Adrenal gland (tissue), 12 donors: ENCODE measurements around the gene GABRG2. TPM values are rescaled to one million over a fixed set of nuclear protein-coding genes. Genes with fewer than 3 reads are reported as not detected.
"Not testable (repeated sequence)": the region's sequence is repeated elsewhere in the genome, so short reads cannot be mapped to it uniquely, and the experiment has no call there.

Source experiments
- DNase-seq, 7 donors: peaks; one replicate each; pipeline ENCODE4 v3.0.0-alpha.2; 2019 to 2020
- H3K27ac ChIP-seq, 5 donors: fragments of 200-600 bp; sonication (generic) in 4 of 5; 1 replicate in 3 of 5; 2 replicates in 2 of 5; pipeline versions ENCODE4 v1.5.1 to v1.8.0; 2016 to 2020; ENCODE audit warnings: mild to moderate bottlenecking in 1 of 5
- H3K27me3 ChIP-seq: fragments of 200-600 bp; 2 replicates; pipeline ENCODE4 v1.8.0; 2021
- H3K36me3 ChIP-seq, 2 donors: fragments of 200-600 bp; replicated peaks in 1 of 2; 1 replicate in 1 of 2; 2 replicates in 1 of 2; pipeline versions ENCODE4 v1.5.1 to v1.8.0; 2018 to 2022
- H3K4me1 ChIP-seq, 2 donors: fragments of 200-600 bp; replicated peaks in 1 of 2; 1 replicate in 1 of 2; 2 replicates in 1 of 2; pipeline versions ENCODE4 v1.5.1 to v1.8.0; 2018 to 2021
- H3K4me3 ChIP-seq, 4 donors: fragments of 200-600 bp; sonication (generic) in 3 of 4; one replicate each; pipeline ENCODE4 v1.5.1; 2016 to 2018
- H3K9me3 ChIP-seq, 3 donors: fragments of 200-600 bp; sonication (generic) in 1 of 3; replicated peaks in 1 of 3; 1 replicate in 2 of 3; 2 replicates in 1 of 3; pipeline versions ENCODE4 v1.5.1 to v1.8.0; 2016 to 2021
- CTCF ChIP-seq, 6 experiments: fragments of 450-650 bp in 4 of 6; fragments of 200-600 bp in 2 of 6; sonication (generic) in 1 of 6; IDR thresholded peaks; 1 replicate in 5 of 6; 2 replicates in 1 of 6; pipeline versions ENCODE4 v1.5.1 to v1.8.0; 2016 to 2021; ENCODE audit warnings: antibody characterized with exemption in 6 of 6, mild to moderate bottlenecking in 2 of 6, moderate library complexity in 1 of 6
- POLR2A ChIP-seq, 2 donors: fragments of 450-650 bp; IDR thresholded peaks; one replicate each; pipeline ENCODE4 v1.6.1; 2017; ENCODE audit warnings: antibody characterized with exemption in 2 of 2, mild to moderate bottlenecking in 2 of 2, moderate library complexity in 1 of 2
- WGBS, 4 donors: extraction: QIAGEN DNeasy Blood & Tissue Kit in 2 of 4; methylation state at CpG; one replicate each; pipeline versions ENCODE4 v1.1.5 to v1.1.7; 2013 to 2017; 5-methylcytosine and 5-hydroxymethylcytosine counted together
- intact Hi-C, 2 donors: fragments of 100-400 bp; cut with DNase I; formaldehyde crosslinking; loops; one replicate each; pipeline versions ENCODE4 v1.14.1 to v1.15.0; 2022 to 2023
- polyA plus RNA-seq, 3 donors: library from polyadenylated mRNA; stranded (reverse); fragments of 200-250 nt in 2 of 3; fragments of 350-450 nt in 1 of 3; fragmentation: Illumina TruSeq in 1 of 3; extraction: RNeasy Lipid Tissue Mini Kit (QIAGEN cat#74804) in 1 of 3; gene quantifications; one replicate each; pipeline ENCODE4 v1.2.3, GENCODE V29; 2013 to 2014
- total RNA-seq, 9 donors: library from RNA; depleted of rRNA in 4 of 9; stranded (reverse); fragments of >200 nt in 4 of 9; fragments of 120-200 nt in 1 of 9; fragmentation: NEBNext Ultra II Directional in 1 of 9; extraction: Animal tissue kit (Norgen Biotek cat#: 25700) in 1 of 9; gene quantifications; one replicate each; pipeline versions ENCODE4 v1.1.0 to v1.2.4, GENCODE V29; 2013 to 2023
- donor health status: healthy with polysubstance abuse.
- donor health status: Bipolar disorder and iron deficiency.
- donor health status: DM: yes; HTN: yes; CAD: no.
- donor health status: DM: no; HTN: no; CAD: no.
- donor health status: DM: no; HTN: no; CAD: no.
- donor health status: DM: yes; HTN: yes; CAD: no.

Gene GABRG2
- total and polyA plus RNA-seq, 12 donors = 0.11 to 11.2 (median 1.6) TPM; not detected in 3

- no peaks in the 10 kb centered on the region for H3K27me3 ChIP-seq
- TF ChIP-seq POLR2A (IDR thresholded peaks at IDR 0.05) (no peak), CTCF (IDR thresholded peaks at IDR 0.05) (no peak)
- no peaks in the 10 kb centered on the region for H3K36me3 ChIP-seq
- H3K27ac ChIP-seq = no peak overlapping the region
- WGBS, 4 donors = 41 to 52% (median 47%) methylated on average over 1 of the region's 1 CpG
- intact Hi-C loops = no loop called here
- H3K9me3 ChIP-seq = no peaks in the 10 kb centered on the region
- no peak for DNase-seq
- no peaks in the 10 kb centered on the region for H3K4me1 ChIP-seq
- H3K4me3 ChIP-seq = no peak overlapping the region
Measured at GRCh38 chr5:162047279-162047678, 20.3 kb upstream of the GABRG2 start.

GRCh38 chr5:162052676-162053075 is 14.9 kb upstream of the GABRG2 start:
- intact Hi-C loops = no loop called here
- H3K27ac ChIP-seq = no peak overlapping the region

GRCh38 chr5:162055095-162055494 is 12.5 kb upstream of the GABRG2 start:
- H3K27me3 ChIP-seq, H3K27ac ChIP-seq, DNase-seq, intact Hi-C loops, H3K4me3 ChIP-seq, H3K36me3 ChIP-seq, H3K9me3 ChIP-seq, H3K4me1 ChIP-seq: not testable (repeated sequence)
- 73 to 79% (median 77%) methylated on average over 4 of the region's 4 CpGs for WGBS, 4 donors

More at GRCh38 chr5:162052676-162053075, 14.9 kb upstream of the GABRG2 start:
- no peak overlapping the region for H3K4me3 ChIP-seq
- no peak for TF ChIP-seq POLR2A (IDR thresholded peaks at IDR 0.05)
- no peak for TF ChIP-seq CTCF (IDR thresholded peaks at IDR 0.05)
- no peaks in the 10 kb centered on the region for H3K36me3 ChIP-seq
- H3K9me3 ChIP-seq = no peaks in the 10 kb centered on the region
- DNase-seq = no peak
- H3K27me3 ChIP-seq = no peaks in the 10 kb centered on the region
- WGBS, 4 donors = 56 to 63% (median 58%) methylated on average over 3 of the region's 3 CpGs
- no peaks in the 10 kb centered on the region for H3K4me1 ChIP-seq

- no peak overlapping the region for H3K4me3 ChIP-seq
- H3K4me1 ChIP-seq = no peaks in the 10 kb centered on the region
- H3K9me3 ChIP-seq = no peaks in the 10 kb centered on the region
- intact Hi-C loops = no loop called here
- H3K36me3 ChIP-seq = no peaks in the 10 kb centered on the region
- DNase-seq = no peak
- H3K27me3 ChIP-seq = no peaks in the 10 kb centered on the region
- no peak overlapping the region for H3K27ac ChIP-seq
- WGBS, 4 donors = 2 to 5% (median 3%) methylated on average over 7 of the region's 7 CpGs
- TF ChIP-seq POLR2A (IDR thresholded peaks at IDR 0.05) (no peak), CTCF (IDR thresholded peaks at IDR 0.05) (no peak)
Measured at GRCh38 chr5:162067162-162067561, 411 bp upstream of the GABRG2 start.

- peak; percentile 20 to 57 (median 28) for DNase-seq
- Histone ChIP-seq H3K27ac (no peak overlapping the region), H3K36me3 (no peaks in the 10 kb centered on the region), H3K4me1 (no peaks in the 10 kb centered on the region), H3K4me3 (no peak overlapping the region), H3K9me3 (no peaks in the 10 kb centered on the region), H3K27me3 (no peaks in the 10 kb centered on the region)
- WGBS, 4 donors = 1 to 9% (median 4%) methylated on average over 8 to 12 of the region's 12 CpGs
- TF ChIP-seq CTCF (IDR thresholded peaks at IDR 0.05) (no peak), POLR2A (IDR thresholded peaks at IDR 0.05) (no peak)
- intact Hi-C loops = no loop called here
Measured at GRCh38 chr5:162068412-162068811, 839 bp downstream of the GABRG2 start.
